Transverse colon (tissue), 4 donors: ENCODE measurements around the gene APBB1IP.

Experiments
- EP300 ChIP-seq: sonication (generic); formaldehyde crosslinking; IDR thresholded peaks from one replicate; pipeline ENCODE4 v1.6.1; 2017; ENCODE audit warnings: antibody characterized with exemption, low read depth
- POLR2A ChIP-seq: fragments of 450-650 bp; IDR thresholded peaks from one replicate; pipeline ENCODE4 v1.6.1; 2016; ENCODE audit warnings: antibody characterized with exemption, mild to moderate bottlenecking, moderate library complexity
- POLR2AphosphoS5 ChIP-seq, 3 donors: sonication (generic); formaldehyde crosslinking; IDR thresholded peaks; one replicate each; pipeline ENCODE4 v1.6.1; 2016; ENCODE audit warnings: antibody characterized with exemption in 3 of 3
- TF ChIP-seq, protein P1 (sequence below), 5 experiments: fragments of 200-600 bp in 3 of 5; fragments of 450-650 bp in 2 of 5; sonication (generic) in 3 of 5; IDR thresholded peaks; 1 replicate in 2 of 5; 2 replicates in 3 of 5; pipeline ENCODE4 v1.5.1; 2016 to 2017; ENCODE audit warnings: antibody characterized with exemption in 5 of 5, inconsistent platforms in 3 of 5, mild to moderate bottlenecking in 2 of 5, moderate library complexity in 1 of 5

DNA sequence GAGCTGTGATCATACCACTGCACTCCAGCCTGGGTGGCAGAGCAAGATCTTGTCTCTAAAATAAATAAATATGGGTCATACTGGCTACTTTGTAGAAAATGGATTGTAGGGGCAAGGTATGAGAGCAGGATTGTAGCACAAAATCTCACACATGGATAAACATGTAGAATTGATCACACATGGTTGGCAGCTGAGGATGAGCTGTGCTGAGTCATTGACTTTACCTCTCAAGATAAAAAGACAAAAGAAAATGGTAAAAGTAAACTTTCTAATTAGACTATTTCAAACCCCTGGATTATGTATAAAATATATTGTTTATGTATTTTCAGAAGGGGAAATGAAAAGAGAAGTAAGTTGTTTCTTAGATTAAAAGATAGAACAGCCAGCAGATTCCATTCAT lies 69.3 kb downstream of the APBB1IP start:
- TF ChIP-seq, protein P1, sequence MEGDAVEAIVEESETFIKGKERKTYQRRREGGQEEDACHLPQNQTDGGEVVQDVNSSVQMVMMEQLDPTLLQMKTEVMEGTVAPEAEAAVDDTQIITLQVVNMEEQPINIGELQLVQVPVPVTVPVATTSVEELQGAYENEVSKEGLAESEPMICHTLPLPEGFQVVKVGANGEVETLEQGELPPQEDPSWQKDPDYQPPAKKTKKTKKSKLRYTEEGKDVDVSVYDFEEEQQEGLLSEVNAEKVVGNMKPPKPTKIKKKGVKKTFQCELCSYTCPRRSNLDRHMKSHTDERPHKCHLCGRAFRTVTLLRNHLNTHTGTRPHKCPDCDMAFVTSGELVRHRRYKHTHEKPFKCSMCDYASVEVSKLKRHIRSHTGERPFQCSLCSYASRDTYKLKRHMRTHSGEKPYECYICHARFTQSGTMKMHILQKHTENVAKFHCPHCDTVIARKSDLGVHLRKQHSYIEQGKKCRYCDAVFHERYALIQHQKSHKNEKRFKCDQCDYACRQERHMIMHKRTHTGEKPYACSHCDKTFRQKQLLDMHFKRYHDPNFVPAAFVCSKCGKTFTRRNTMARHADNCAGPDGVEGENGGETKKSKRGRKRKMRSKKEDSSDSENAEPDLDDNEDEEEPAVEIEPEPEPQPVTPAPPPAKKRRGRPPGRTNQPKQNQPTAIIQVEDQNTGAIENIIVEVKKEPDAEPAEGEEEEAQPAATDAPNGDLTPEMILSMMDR (IDR thresholded peaks at IDR 0.05) = no peak
- TF ChIP-seq POLR2AphosphoS5 (IDR thresholded peaks at IDR 0.05) (no peak), POLR2A (no peak), EP300 (no peak)
